ENCODE results near the gene TAF11. TPM values are rescaled to one million over a fixed set of nuclear protein-coding genes. Genes with fewer than 3 reads are reported as not detected.

Gene TAF11
- total RNA-seq, 1 experiment from 2014 or later, result 49.4 TPM

GRCh38 chr6:34836008-34836407, 51.8 kb downstream of the TAF11 start:
- no peak overlapping the region for H2BK5ac ChIP-seq (ENCODE audit: insufficient read length, low read length)
- Mint-ChIP-seq H3K9me3 (no peaks in the 10 kb centered on the region), H3K27me3 (ENCODE audit: low read depth) (no peaks in the 10 kb centered on the region), H3K4me1 (no peaks in the 10 kb centered on the region), H3K27ac (no peak overlapping the region; a peak in 1 of 7 replicates), H3K4me3 (no peak overlapping the region), H3K36me3 (ENCODE audit: insufficient read depth in 1 of 3, low read depth in 3 of 3) (peaks cover 8 to 48% (median 42%) of the 10 kb centered on the region in 3 experiments)
- H3K56ac ChIP-seq (ENCODE audit: insufficient read length, low read depth, low read length), result no peak overlapping the region
- no peaks in the 10 kb centered on the region for H3K9me3 ChIP-seq (ENCODE audit: control insufficient read depth, low read depth, low read length)
- H2BK120ac ChIP-seq (ENCODE audit: low read depth, low read length, poor library complexity, severe bottlenecking), result no peak overlapping the region
- no peaks in the 10 kb centered on the region for H4K20me1 ChIP-seq (ENCODE audit: control insufficient read depth, insufficient read depth, insufficient read length)
- no peaks in the 10 kb centered on the region for H3K27me3 ChIP-seq (ENCODE audit: insufficient read depth, low read length)
- H3K27ac ChIP-seq (ENCODE audit: insufficient read length, low read depth, low read length), result no peak overlapping the region
- no peak overlapping the region for H3K9ac ChIP-seq (ENCODE audit: extremely low read depth, insufficient read length, low read length)
- H2BK20ac ChIP-seq (ENCODE audit: low read depth, low read length, poor library complexity, severe bottlenecking), result peak overlapping the region; percentile 49
- H4K91ac ChIP-seq (ENCODE audit: insufficient read length, low read depth, low read length), result no peak overlapping the region
- H2BK12ac ChIP-seq (ENCODE audit: insufficient read length, low read depth, low read length), result no peak overlapping the region
- H3K14ac ChIP-seq (ENCODE audit: insufficient read depth, low read length), result no peak overlapping the region
- H3K23me2 ChIP-seq (ENCODE audit: insufficient read length, low read depth, low read length, poor library complexity, severe bottlenecking), result no peaks in the 10 kb centered on the region
- no peak overlapping the region for H3K4ac ChIP-seq (ENCODE audit: low read depth, low read length)
- no peaks in the 10 kb centered on the region for H3K79me1 ChIP-seq (ENCODE audit: insufficient read depth, low read depth, low read length, poor library complexity, severe bottlenecking)
- no peak overlapping the region for H3K4me2 ChIP-seq (ENCODE audit: insufficient read depth, insufficient read length, low read length)
- H3K18ac ChIP-seq (ENCODE audit: insufficient read length, low read depth, low read length), result no peak overlapping the region
- no peak for DNase-seq
- no peaks in the 10 kb centered on the region for H3K4me1 ChIP-seq (ENCODE audit: insufficient read depth, low read length)
- no peak overlapping the region for H3K23ac ChIP-seq (ENCODE audit: insufficient read length, low read depth, low read length)
- no peak overlapping the region for H2AFZ ChIP-seq (ENCODE audit: low read length)
- no peak for TF ChIP-seq CTCF (conservative IDR thresholded peaks at IDR 0.05)
- H2BK15ac ChIP-seq (ENCODE audit: low read depth, low read length), result no peak overlapping the region
- H3T11ph ChIP-seq (ENCODE audit: low read length), result no peak overlapping the region
- H3K79me2 ChIP-seq (ENCODE audit: insufficient read depth, low read length), result no peaks in the 10 kb centered on the region
- WGBS (ENCODE audit: extremely low coverage, insufficient read length, low lambda C conversion rate), result no CpG with 5 or more reads among the region's 4 CpGs
- H4K5ac ChIP-seq (ENCODE audit: insufficient read length, low read depth, low read length), result no peak overlapping the region
- H2AK5ac ChIP-seq (ENCODE audit: insufficient read length, low read length), result no peak overlapping the region
- no peak overlapping the region for H4K8ac ChIP-seq (replicated peaks; ENCODE audit: insufficient read length, low read depth, low read length)
